HEK293 (cell line): ENCODE data around the gene HUS1B.
A peak's percentile ranks its signal among the peaks of the same experiment; 100 is the strongest.

Experiments
- AEBP2 ChIP-seq: fragments of 450-650 bp; formaldehyde crosslinking; IDR thresholded peaks from 2 replicates; pipeline ENCODE4 v1.5.1; 2016; ENCODE audit warnings: missing biosample characterization, missing genetic modification characterization, borderline replicate concordance
- BCL6B ChIP-seq: fragments of 450-650 bp; formaldehyde crosslinking; IDR thresholded peaks from 2 replicates; pipeline ENCODE4 v1.5.1; 2017; ENCODE audit warnings: missing biosample characterization, missing genetic modification characterization
- FEZF1 ChIP-seq: fragments of 450-650 bp; formaldehyde crosslinking; IDR thresholded peaks from 2 replicates; pipeline ENCODE4 v1.5.1; 2016; ENCODE audit warnings: missing biosample characterization, missing genetic modification characterization
- KLF1 ChIP-seq: fragments of 450-650 bp; formaldehyde crosslinking; IDR thresholded peaks from 2 replicates; pipeline ENCODE4 v1.5.1; 2016; ENCODE audit warnings: missing biosample characterization, missing genetic modification characterization
- KLF16 ChIP-seq: fragments of 450-650 bp; formaldehyde crosslinking; IDR thresholded peaks from 2 replicates; pipeline ENCODE4 v1.5.1; 2017; ENCODE audit warnings: missing biosample characterization, missing genetic modification characterization
- KLF8 ChIP-seq: fragments of 450-650 bp; formaldehyde crosslinking; IDR thresholded peaks from 2 replicates; pipeline ENCODE4 v1.5.1; 2016; ENCODE audit warnings: missing biosample characterization, missing genetic modification characterization
- OSR2 ChIP-seq: fragments of 450-650 bp; formaldehyde crosslinking; IDR thresholded peaks from 2 replicates; pipeline ENCODE4 v1.5.1; 2016; ENCODE audit warnings: missing biosample characterization, missing genetic modification characterization
- PRDM6 ChIP-seq: fragments of 450-650 bp; formaldehyde crosslinking; IDR thresholded peaks from 2 replicates; pipeline ENCODE4 v1.5.1; 2017; ENCODE audit warnings: missing biosample characterization, missing genetic modification characterization
- SALL2 ChIP-seq: fragments of 450-650 bp; formaldehyde crosslinking; IDR thresholded peaks from 2 replicates; pipeline ENCODE4 v1.5.0; 2017; ENCODE audit warnings: missing biosample characterization, mild to moderate bottlenecking, missing genetic modification characterization, borderline replicate concordance
- SP2 ChIP-seq: fragments of 450-650 bp; formaldehyde crosslinking; IDR thresholded peaks from 2 replicates; pipeline ENCODE4 v1.5.1; 2016; ENCODE audit warnings: missing biosample characterization, missing genetic modification characterization
- SP7 ChIP-seq: fragments of 450-650 bp; formaldehyde crosslinking; IDR thresholded peaks from 2 replicates; pipeline ENCODE4 v1.5.1; 2016; ENCODE audit warnings: missing biosample characterization, missing genetic modification characterization
- TRIM28 ChIP-seq: IDR thresholded peaks from 2 replicates; pipeline ENCODE4 v1.6.1; 2011; ENCODE audit warnings: low read length, control low read depth, borderline replicate concordance
- YY1 ChIP-seq: fragments of 450-650 bp; formaldehyde crosslinking; IDR thresholded peaks from 2 replicates; pipeline ENCODE4 v1.5.1; 2018; ENCODE audit warnings: missing biosample characterization, missing genetic modification characterization
- ZBTB6 ChIP-seq: fragments of 450-650 bp; formaldehyde crosslinking; IDR thresholded peaks from 2 replicates; pipeline ENCODE4 v1.5.1; 2017; ENCODE audit warnings: missing biosample characterization, missing genetic modification characterization
- ZNF174 ChIP-seq: fragments of 450-650 bp; formaldehyde crosslinking; IDR thresholded peaks from 2 replicates; pipeline ENCODE4 v1.5.0; 2017; ENCODE audit warnings: missing biosample characterization, mild to moderate bottlenecking, missing genetic modification characterization
- ZNF175 ChIP-seq: fragments of 450-650 bp; formaldehyde crosslinking; IDR thresholded peaks from 2 replicates; pipeline ENCODE4 v1.5.1; 2016; ENCODE audit warnings: missing biosample characterization, missing genetic modification characterization
- ZNF24 ChIP-seq: fragments of 450-650 bp; formaldehyde crosslinking; IDR thresholded peaks from 2 replicates; pipeline ENCODE4 v1.5.1; 2016; ENCODE audit warnings: missing biosample characterization, missing genetic modification characterization
- ZNF26 ChIP-seq: fragments of 450-650 bp; formaldehyde crosslinking; IDR thresholded peaks from 2 replicates; pipeline ENCODE4 v1.5.1; 2016; ENCODE audit warnings: missing biosample characterization, missing genetic modification characterization
- ZNF366 ChIP-seq: fragments of 450-650 bp; formaldehyde crosslinking; conservative IDR thresholded peaks from 2 replicates; pipeline ENCODE4 v1.5.1; 2016; ENCODE audit warnings: missing biosample characterization, missing genetic modification characterization
- ZNF37A ChIP-seq: fragments of 450-650 bp; IDR thresholded peaks from 2 replicates; pipeline ENCODE4 v1.5.1; 2018; ENCODE audit warnings: missing biosample characterization, missing genetic modification characterization
- ZNF416 ChIP-seq: fragments of 450-650 bp; formaldehyde crosslinking; IDR thresholded peaks from 2 replicates; pipeline ENCODE4 v1.5.1; 2016; ENCODE audit warnings: missing biosample characterization, missing genetic modification characterization
- ZNF433 ChIP-seq: fragments of 450-650 bp; formaldehyde crosslinking; IDR thresholded peaks from 2 replicates; pipeline ENCODE4 v1.5.1; 2016; ENCODE audit warnings: missing biosample characterization, missing genetic modification characterization, low read depth
- ZNF473 ChIP-seq: fragments of 450-650 bp; formaldehyde crosslinking; IDR thresholded peaks from 2 replicates; pipeline ENCODE4 v1.5.1; 2017; ENCODE audit warnings: missing biosample characterization, missing genetic modification characterization
- ZNF501 ChIP-seq: fragments of 450-650 bp; formaldehyde crosslinking; IDR thresholded peaks from 2 replicates; pipeline ENCODE4 v1.5.1; 2016; ENCODE audit warnings: missing biosample characterization, missing genetic modification characterization
- ZNF521 ChIP-seq: fragments of 450-650 bp; formaldehyde crosslinking; IDR thresholded peaks from 2 replicates; pipeline ENCODE4 v1.5.1; 2017; ENCODE audit warnings: missing biosample characterization, mild to moderate bottlenecking, missing genetic modification characterization
- ZNF571 ChIP-seq: fragments of 450-650 bp; formaldehyde crosslinking; IDR thresholded peaks from 2 replicates; pipeline ENCODE4 v1.5.0; 2017; ENCODE audit warnings: missing biosample characterization, missing genetic modification characterization
- ZNF585B ChIP-seq: fragments of 450-650 bp; formaldehyde crosslinking; IDR thresholded peaks from 2 replicates; pipeline ENCODE4 v1.5.1; 2016; ENCODE audit warnings: missing biosample characterization, missing genetic modification characterization
- ZNF629 ChIP-seq: fragments of 450-650 bp; formaldehyde crosslinking; IDR thresholded peaks from 2 replicates; pipeline ENCODE4 v1.5.1; 2017; ENCODE audit warnings: missing biosample characterization, missing genetic modification characterization
- ZNF664 ChIP-seq: fragments of 450-650 bp; formaldehyde crosslinking; IDR thresholded peaks from 2 replicates; pipeline ENCODE4 v1.5.1; 2016; ENCODE audit warnings: missing biosample characterization, missing genetic modification characterization
- ZNF701 ChIP-seq: fragments of 450-650 bp; formaldehyde crosslinking; IDR thresholded peaks from 2 replicates; pipeline ENCODE4 v1.5.1; 2016; ENCODE audit warnings: missing biosample characterization, missing genetic modification characterization
- ZNF777 ChIP-seq: fragments of 450-650 bp; formaldehyde crosslinking; IDR thresholded peaks from 2 replicates; pipeline ENCODE4 v1.5.1; 2017; ENCODE audit warnings: missing biosample characterization, missing genetic modification characterization, borderline replicate concordance
- ZNF785 ChIP-seq: fragments of 450-650 bp; formaldehyde crosslinking; IDR thresholded peaks from 2 replicates; pipeline ENCODE4 v1.5.1; 2016; ENCODE audit warnings: missing biosample characterization, missing genetic modification characterization
- ZNF837 ChIP-seq: fragments of 450-650 bp; formaldehyde crosslinking; IDR thresholded peaks from 2 replicates; pipeline ENCODE4 v1.5.1; 2016; ENCODE audit warnings: missing biosample characterization, missing genetic modification characterization
- ZNF843 ChIP-seq: fragments of 450-650 bp; formaldehyde crosslinking; IDR thresholded peaks from 2 replicates; pipeline ENCODE4 v1.5.1; 2016; ENCODE audit warnings: missing biosample characterization, missing genetic modification characterization
- ZSCAN23 ChIP-seq: fragments of 450-650 bp; formaldehyde crosslinking; IDR thresholded peaks from 2 replicates; pipeline ENCODE4 v1.5.1; 2016; ENCODE audit warnings: missing biosample characterization, missing genetic modification characterization
- ZXDB ChIP-seq: fragments of 450-650 bp; formaldehyde crosslinking; IDR thresholded peaks from 2 replicates; pipeline ENCODE4 v1.5.1; 2016; ENCODE audit warnings: missing biosample characterization, missing genetic modification characterization

The HUS1B gene

GRCh38 chr6:683742-684440 lies 27.0 kb upstream of the HUS1B start (continued):
- TF ChIP-seq PRDM6 (tag by site-specific recombination) (peak; percentile 64), ZNF701 (tag by site-specific recombination) (no peak), YY1 (no peak; the same call in 1 of the 2 replicates), SP7 (tag by site-specific recombination) (peak; percentile 97), ZXDB (tag by site-specific recombination) (peak; percentile 95), BCL6B (tag by site-specific recombination) (peak; percentile 49; the same call in 1 of the 2 replicates), SP2 (peak; percentile 61), ZNF174 (no peak), ZNF837 (no peak), OSR2 (peak; percentile 88), ZNF571 (tag by site-specific recombination) (no peak), KLF1 (tag by site-specific recombination) (peak; percentile 64), KLF16 (tag by site-specific recombination) (no peak; the same call in 1 of the 2 replicates), ZNF24 (peak; percentile 70), ZBTB6 (tag by site-specific recombination) (no peak), ZNF175 (tag by site-specific recombination) (no peak), AEBP2 (tag by site-specific recombination) (0 out of 2 replicates have a peak, but pooled peaks have one; percentile 39), ZNF629 (tag by site-specific recombination) (peak; percentile 89), ZNF416 (tag by site-specific recombination) (no peak), ZNF785 (no peak), TRIM28 (peak; percentile 98), ZNF26 (tag by site-specific recombination) (no peak), ZNF433 (no peak), ZNF521 (no peak), ZNF843 (tag by site-specific recombination) (peak; percentile 97), KLF8 (tag by site-specific recombination) (peak; percentile 94), ZNF664 (tag by site-specific recombination) (no peak), ZNF777 (tag by site-specific recombination) (no peak), ZNF473 (tag by site-specific recombination) (no peak), SALL2 (no peak), ZSCAN23 (tag by site-specific recombination) (peak; percentile 63; the same call in 1 of the 2 replicates), FEZF1 (tag by site-specific recombination) (peak; percentile 88), ZNF37A (tag by site-specific recombination) (no peak), ZNF366 (tag by site-specific recombination) (peak; percentile 83), ZNF501 (tag by site-specific recombination) (no peak; the same call in 1 of the 2 replicates), ZNF585B (tag by site-specific recombination) (no peak)
